ENCODE results near the gene SOD3. TPM values are rescaled to one million over a fixed set of nuclear protein-coding genes. Genes with fewer than 3 reads are reported as not detected.

Gene SOD3
- total RNA-seq, 1 donor from 2014 or later = not detected

DNA sequence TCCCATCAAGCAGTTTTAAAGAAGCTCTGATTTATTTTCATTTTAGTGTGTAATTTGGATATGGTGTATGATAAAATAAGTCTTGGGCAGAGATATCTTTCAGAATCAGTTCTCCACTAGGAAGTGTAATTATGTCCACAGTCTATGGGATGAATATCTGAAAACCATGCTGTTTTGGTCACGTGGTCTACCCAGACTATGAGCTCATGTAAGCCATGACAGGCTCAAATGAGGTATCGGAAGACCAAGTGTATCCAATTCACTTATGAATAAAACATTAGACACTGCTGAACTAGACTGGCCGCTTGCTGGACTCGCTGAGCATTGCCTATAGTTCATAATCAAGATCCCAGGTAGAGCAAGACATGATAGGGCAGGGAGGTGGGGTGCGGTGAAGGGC is 50.5 kb downstream of the SOD3 start:
- DNase-seq = no peak

DNA sequence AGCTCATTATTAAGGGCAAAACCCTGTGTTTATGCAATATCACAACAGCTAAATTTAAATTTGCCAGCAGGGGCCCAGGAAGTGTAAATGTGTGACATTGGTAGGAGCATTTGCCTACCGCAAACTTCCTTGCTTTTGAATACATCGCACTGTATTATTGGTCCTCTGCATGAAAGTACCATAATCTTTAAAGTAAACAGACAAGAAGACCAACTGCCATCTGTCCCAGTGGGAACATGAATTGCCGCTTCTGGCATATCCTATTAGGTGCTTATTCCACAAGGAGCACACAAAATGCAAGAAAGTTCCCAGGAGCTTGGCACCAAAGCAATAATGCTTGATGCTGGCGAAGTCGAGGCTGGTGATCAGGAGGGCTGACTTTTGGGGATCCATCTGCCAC is 51.3 kb downstream of the SOD3 start:
- DNase-seq = no peak

DNA sequence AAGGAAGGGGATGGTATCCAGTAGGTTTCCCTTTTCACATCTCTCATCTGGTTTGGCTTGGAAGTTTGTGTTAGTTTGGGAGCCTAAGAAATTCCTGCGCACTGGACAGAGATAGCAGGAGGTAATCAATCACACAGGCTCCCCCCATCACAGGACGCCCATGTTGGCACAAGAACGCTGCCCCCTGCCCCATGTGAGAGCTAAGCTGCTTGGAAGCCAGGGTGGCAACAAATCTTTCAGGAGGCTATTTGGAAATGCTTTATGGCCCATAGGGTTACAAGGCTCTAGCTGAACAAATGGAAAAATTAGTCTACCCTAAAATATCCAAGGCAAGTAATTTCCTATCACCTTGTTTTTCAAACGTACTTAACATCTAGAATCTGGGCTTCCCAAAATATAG is 54.0 kb downstream of the SOD3 start:
- DNase-seq = no peak

DNA sequence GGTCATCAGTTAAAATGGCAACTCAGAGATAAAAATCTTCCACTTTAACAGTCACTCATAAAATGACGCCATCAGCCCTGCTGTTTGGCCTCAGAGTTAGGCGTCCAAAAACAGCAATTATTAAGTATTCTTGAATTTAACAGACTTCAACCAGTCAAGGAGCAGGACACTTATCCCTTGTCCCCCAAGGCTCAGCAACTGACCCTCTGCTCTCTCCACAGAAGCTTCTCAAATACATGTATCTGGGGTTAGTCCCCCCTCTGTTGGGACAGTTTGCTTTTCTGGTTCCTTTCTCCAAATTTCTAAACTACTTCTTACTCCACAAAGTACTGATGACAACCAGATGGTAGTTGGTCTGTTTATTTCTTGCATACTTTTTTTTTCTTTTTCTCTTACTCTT is 54.4 kb downstream of the SOD3 start:
- DNase-seq = no peak

Other genes with a start within 250 kb of the SOD3 start
- 161 and 222 TPM in 2 replicates for gene DHX15, start 211.0 kb upstream of the SOD3 start, total RNA-seq
- 13.3 and 16.9 TPM in 2 replicates for gene CCDC149, start 117.5 kb downstream of the SOD3 start, total RNA-seq
- gene LGI2, start 235.4 kb downstream of the SOD3 start, total RNA-seq = 0.05 TPM in 1 of 2 replicates, not detected in the other